ENCODE data around the gene DIS3L2. TPM values are rescaled to one million over a fixed set of nuclear protein-coding genes. Genes with fewer than 3 reads are reported as not detected.
A peak's percentile ranks its signal among the peaks of the same experiment; 100 is the strongest.
"Not testable (repeated sequence)": the region's sequence is repeated elsewhere in the genome, so short reads cannot be mapped to it uniquely, and the experiment has no call there.

Gene DIS3L2
- total RNA-seq, 1 donor from 2014 or later: 17.1 TPM

GRCh38 chr2:231928481-231928880 is 33.0 kb upstream of the DIS3L2 start:
- DNase-seq (ENCODE audit: low read depth, low spot score): no peak

GRCh38 chr2:231928901-231929725 is 32.4 kb upstream of the DIS3L2 start:
- no peak for DNase-seq (ENCODE audit: low read depth, low spot score)

DNA sequence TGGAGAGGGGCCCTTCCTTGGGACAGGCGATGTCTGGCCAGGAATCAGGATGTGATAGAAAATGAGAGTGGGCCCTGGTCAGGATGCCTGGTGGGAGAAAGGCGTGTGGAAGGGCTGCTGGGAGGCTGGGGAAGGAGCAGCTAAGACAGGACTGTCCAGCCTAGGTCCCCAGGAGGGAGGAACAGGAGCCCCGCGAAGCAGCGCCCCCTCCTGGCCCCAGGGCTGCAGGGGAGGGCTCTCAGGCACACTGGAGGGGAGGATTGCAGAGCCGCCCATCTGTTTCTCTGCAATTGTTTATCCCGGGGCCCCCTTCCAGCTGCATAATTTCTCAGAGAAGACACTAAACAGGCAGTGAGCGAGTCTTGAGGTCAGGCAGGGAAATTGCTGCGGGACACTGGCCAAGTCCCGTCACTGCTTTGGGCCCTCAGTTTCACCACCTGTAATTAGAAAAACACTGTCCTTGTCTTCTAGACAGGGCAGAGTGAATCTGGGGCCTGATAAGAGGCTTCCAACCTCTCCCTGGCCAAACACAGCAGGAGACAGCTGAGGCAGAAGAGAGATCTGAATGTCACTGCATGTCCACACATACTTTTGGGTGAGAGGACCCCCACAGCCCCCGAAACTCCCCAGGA is 31.4 kb upstream of the DIS3L2 start:
- DNase-seq (ENCODE audit: low read depth, low spot score): no peak

- DNase-seq (ENCODE audit: low read depth, low spot score): no peak
These were observed 30.8 kb upstream of the DIS3L2 start for GRCh38 chr2:231930593-231931281.

GRCh38 chr2:231931481-231931915 is 30.0 kb upstream of the DIS3L2 start:
- no peak for DNase-seq (ENCODE audit: low read depth, low spot score)

GRCh38 chr2:231932711-231932970 is 28.9 kb upstream of the DIS3L2 start:
- no peak for DNase-seq (ENCODE audit: low read depth, low spot score)

DNA sequence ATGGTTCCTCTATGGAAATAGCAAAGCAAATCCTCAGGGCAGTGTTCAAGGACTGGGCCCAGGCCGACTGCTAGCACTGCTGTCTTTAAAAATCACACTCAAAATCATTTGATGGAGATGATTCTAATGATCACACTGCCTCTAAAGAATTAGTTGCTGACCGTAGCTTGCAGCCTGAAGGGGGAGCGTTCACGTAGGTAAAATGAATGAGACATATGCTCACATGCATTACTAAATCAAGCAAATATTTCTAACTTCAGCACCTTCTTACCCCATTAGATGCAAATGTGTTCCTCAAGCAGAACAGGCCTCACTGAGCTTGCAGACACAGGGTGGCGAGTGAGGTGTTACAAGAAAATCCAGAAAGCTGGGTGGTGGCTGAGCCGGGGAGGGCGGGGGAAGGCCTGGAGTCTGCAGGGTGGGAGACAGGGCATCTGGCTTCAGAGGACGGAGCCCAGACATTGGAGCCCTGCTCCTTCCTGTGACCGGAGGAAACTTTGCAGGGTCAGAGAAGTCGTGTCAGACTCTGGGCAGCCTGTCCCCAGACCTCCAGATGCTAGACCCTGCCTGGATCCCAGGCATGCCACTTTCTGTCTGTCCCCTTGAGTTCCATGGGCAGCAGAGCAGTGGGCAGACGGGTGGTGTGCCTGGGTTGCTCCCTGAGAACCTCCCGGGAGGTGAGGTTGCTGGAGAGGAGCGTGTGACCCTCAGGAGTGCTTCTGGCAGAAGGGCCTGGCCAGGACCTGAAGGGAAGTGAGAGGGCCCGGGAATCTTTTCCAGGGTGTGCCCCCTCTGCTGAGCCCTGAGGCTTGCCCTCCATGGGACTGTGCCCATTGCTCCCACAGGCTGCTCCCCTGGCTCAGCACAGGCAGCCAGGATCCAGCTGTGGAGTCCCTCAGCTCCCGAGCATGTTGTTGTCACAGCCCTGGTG is 28.3 kb upstream of the DIS3L2 start:
- no peak for DNase-seq (ENCODE audit: low read depth, low spot score)

GRCh38 chr2:231933916-231934401 is 27.6 kb upstream of the DIS3L2 start:
- DNase-seq (ENCODE audit: low read depth, low spot score): no peak

- DNase-seq (ENCODE audit: low read depth, low spot score): no peak
These were observed 26.9 kb upstream of the DIS3L2 start for GRCh38 chr2:231934441-231935206.

DNA sequence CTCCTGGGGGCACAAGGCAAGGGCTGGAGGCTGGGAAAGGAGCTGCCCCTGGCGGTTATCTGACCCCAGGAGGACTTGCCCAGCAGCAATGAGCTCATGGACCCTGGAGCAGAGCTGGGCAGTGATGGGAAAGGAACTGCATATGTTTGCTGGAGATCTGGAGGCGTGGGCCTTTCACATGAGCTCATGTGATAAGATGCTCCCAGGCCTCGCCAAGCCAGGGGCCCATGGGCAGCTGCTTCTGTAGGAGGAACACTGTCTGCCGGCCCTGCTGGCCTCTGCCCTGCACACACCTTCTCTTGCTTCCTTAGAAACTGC is 26.3 kb upstream of the DIS3L2 start:
- no peak for DNase-seq (ENCODE audit: low read depth, low spot score)

DNA sequence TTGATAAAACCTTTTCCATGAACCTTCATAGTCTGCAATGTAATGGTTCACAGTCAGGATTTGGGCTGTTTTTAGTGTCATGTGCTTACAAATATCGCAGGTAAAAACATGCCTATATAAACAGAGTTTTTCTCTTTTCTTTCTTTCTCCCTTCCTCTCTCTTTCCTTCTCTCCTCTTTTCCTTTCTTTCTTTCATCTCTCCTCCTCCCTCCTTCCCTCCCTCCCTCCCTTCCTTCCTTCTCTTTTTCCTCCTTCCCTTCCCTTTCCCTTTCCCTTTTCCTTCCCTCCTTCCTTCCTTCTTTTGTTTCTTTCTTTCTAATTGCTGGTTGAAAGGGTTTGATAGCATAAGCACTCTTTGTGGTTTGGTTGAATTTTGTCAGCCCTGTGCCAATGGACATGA is 25.7 kb upstream of the DIS3L2 start:
- no peak for DNase-seq (ENCODE audit: low read depth, low spot score)

DNA sequence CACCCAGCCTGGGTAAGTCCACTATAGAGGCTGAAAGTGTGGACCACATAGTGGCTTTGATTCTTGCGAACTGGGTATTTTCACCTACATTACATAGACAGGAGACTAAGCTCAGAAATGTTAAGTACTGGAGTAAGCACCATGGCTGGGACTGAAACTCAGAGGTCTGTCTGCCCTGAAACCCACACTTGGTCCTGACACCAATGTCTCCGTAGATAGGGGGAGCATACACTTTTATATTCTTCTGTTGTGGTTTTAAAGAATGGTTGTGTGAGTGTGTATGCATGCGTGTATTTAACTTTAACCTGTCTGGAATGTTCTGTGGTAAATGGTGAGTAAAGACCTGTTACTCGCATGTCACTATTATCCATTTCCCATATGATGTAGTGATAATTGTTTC is 25.0 kb upstream of the DIS3L2 start:
- DNase-seq (ENCODE audit: low read depth, low spot score): no peak

DNA sequence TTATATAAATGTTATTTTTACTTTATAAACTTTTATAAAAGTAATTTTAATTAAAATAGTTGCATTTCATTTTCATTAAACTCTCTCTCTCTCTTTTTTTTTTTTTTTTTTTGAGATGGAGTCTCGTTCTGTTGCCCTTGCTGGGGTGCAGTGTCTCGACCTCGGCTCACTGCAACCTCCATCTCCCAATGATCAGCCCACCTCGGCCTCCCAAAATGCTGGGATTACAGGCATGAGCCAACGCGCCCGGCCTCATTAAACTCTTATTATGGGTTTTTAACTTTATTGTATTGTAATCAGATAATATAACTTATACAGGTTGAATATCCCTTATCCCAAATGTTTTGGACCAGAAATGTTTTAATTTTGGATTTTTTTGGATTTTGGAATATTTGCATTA is 24.5 kb upstream of the DIS3L2 start:
- DNase-seq (ENCODE audit: low read depth, low spot score): no peak

GRCh38 chr2:231939022-231939421 is 22.5 kb upstream of the DIS3L2 start:
- DNase-seq (ENCODE audit: low read depth, low spot score): no peak

GRCh38 chr2:231940795-231941194 is 20.7 kb upstream of the DIS3L2 start:
- peak; percentile 27 for DNase-seq (ENCODE audit: low read depth, low spot score)

- no peak for DNase-seq (ENCODE audit: low read depth, low spot score)
These were observed 19.8 kb upstream of the DIS3L2 start for GRCh38 chr2:231941673-231942072.

- DNase-seq (ENCODE audit: low read depth, low spot score): no peak
These were observed 19.3 kb upstream of the DIS3L2 start for GRCh38 chr2:231942180-231942579.

DNA sequence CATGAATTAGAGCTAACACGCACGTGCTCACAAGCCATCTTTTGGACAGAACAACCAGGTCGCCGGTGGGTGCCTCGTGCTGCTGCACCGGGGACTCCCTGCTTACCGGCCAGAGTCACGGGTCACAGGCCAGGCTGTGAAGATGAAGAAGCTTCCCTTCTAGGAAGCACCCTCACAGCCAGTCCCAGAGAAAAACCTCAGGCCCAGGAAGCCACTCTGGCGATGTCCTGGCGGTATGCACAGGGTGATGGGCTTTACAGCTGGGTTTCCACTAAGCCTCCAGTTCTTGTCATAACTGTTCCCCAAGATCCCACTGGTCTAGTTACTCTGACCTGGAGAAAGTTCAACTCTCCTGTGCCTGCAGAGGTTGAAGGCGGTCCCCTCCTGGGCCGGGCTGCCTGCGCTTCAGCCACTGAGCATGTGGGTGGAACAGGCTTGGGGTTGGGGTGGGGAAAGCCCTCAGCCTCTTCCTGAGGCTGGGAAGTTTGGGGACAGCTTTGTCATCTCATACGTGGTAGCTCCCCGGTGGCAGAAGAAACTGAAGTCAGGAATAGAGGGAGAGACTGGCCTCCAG is 15.2 kb upstream of the DIS3L2 start:
- no peak for DNase-seq (ENCODE audit: low read depth, low spot score)

GRCh38 chr2:231947112-231947511 is 14.4 kb upstream of the DIS3L2 start:
- DNase-seq (ENCODE audit: low read depth, low spot score): not testable (repeated sequence)

DNA sequence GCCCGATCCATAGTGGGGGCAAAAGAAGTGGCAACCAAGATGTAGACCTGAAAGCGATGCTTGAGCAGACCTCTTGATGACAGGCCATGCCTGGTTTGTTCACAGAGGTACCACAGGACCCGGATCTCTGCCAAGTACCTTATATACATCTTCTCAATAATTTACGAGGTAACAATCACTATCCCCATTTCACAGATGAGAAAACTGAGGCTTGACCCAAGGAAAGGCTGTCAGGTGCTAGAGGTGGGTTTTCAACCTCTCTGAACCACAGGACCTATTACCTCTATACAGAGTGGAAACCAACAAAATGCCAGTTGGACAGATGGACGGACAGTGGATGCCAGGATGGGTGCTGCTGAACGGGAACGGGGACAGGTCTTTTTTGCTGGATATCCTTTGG is 13.8 kb upstream of the DIS3L2 start:
- DNase-seq (ENCODE audit: low read depth, low spot score): no peak

All from pulmonary artery endothelial cell (primary cell).